Ishikawa (cell line): ENCODE data around the gene RSU1.

Experiments
- CREB1 ChIP-seq: IDR thresholded peaks from 2 replicates; pipeline ENCODE4 v1.6.1; 2012; ENCODE audit warnings: low read depth
- EGR1 ChIP-seq: IDR thresholded peaks from 2 replicates; pipeline ENCODE4 v1.6.1; 2012
- EP300 ChIP-seq: IDR thresholded peaks from 2 replicates; pipeline ENCODE4 v1.6.1; 2012; ENCODE audit warnings: borderline replicate concordance
- YY1 ChIP-seq: IDR thresholded peaks from 2 replicates; pipeline ENCODE4 v1.6.1; 2012; ENCODE audit warnings: low read depth

DNA sequence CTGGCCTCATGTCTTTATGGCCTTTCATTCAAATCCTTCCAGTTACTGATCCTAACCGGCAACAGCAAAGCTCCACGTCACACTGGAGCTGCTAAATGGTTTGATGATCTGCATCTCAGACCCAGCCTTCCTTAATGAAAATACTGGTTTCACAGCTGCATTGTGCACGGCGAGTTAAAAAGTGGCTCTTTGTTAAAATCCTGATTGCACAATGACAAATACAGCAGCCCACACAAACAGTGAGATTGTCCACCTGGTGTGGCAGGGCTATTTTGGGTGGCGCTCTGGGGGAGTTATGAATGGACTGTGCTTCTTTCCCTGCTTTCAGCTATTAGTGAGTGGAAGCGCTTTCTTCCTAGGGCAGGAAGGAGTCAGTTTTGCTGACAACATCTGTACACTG is 232.1 kb downstream of the RSU1 start:
- TF ChIP-seq EGR1 (no peak), YY1 (no peak), EP300 (no peak), CREB1 (no peak)
